Activated CD4-positive, alpha-beta memory T cell treated with anti-CD3 and anti-CD28 coated beads for 36 hours (primary cell): ENCODE data around the gene HLA-E. TPM values are rescaled to one million over a fixed set of nuclear protein-coding genes. Genes with fewer than 3 reads are reported as not detected.

Source experiments
- CTCF ChIA-PET: fragments of 350-600 bp; sonication (Branson Sonifier 250); formaldehyde crosslinking; loops from one replicate; lab custom pipeline; 2021; ENCODE audit warnings: antibody characterized with exemption, inconsistent platforms; lab: Charles Lee
- POLR2A ChIA-PET: fragments of 350-600 bp; sonication (Branson Sonifier 250); formaldehyde crosslinking; loops from one replicate; lab custom pipeline; 2021; ENCODE audit warnings: antibody characterized with exemption; lab: Charles Lee
- DNase-seq: peaks from one replicate; pipeline ENCODE4 v3.0.0-alpha.2; 2020
- H3K27ac Mint-ChIP-seq: one replicate; pipeline ENCODE4 v1.8.0; 2021; ENCODE audit warnings: mixed read lengths
- H3K27me3 Mint-ChIP-seq: one replicate; pipeline ENCODE4 v1.8.0; 2021; ENCODE audit warnings: mixed read lengths
- H3K36me3 Mint-ChIP-seq: one replicate; pipeline ENCODE4 v1.8.0; 2021; ENCODE audit warnings: mixed read lengths
- H3K4me1 Mint-ChIP-seq: one replicate; pipeline ENCODE4 v1.8.0; 2021; ENCODE audit warnings: low read depth, mixed read lengths
- H3K4me3 Mint-ChIP-seq: one replicate; pipeline ENCODE4 v1.8.0; 2021; ENCODE audit warnings: mild to moderate bottlenecking, mixed read lengths
- H3K9me3 Mint-ChIP-seq: one replicate; pipeline ENCODE4 v1.8.0; 2021; ENCODE audit warnings: mixed read lengths
- intact Hi-C: fragments of 100-400 bp; cut with micrococcal nuclease; formaldehyde crosslinking; loops from one replicate; pipeline ENCODE4 v1.15.1; 2023
- total RNA-seq, 2 experiments: library from RNA; stranded (reverse); gene quantifications; one replicate each; pipeline ENCODE4 v1.2.3, GENCODE V29; 2021

The HLA-E gene
- total RNA-seq, 2 experiments from 2014 or later = 481 to 485 TPM

- H3K4me1 Mint-ChIP-seq = peaks cover 33% of the 10 kb centered on the region
- no peaks in the 10 kb centered on the region for H3K27me3 Mint-ChIP-seq
- DNase-seq = no peak
- H3K9me3 Mint-ChIP-seq = no peaks in the 10 kb centered on the region
- intact Hi-C loops = loop anchor here (5.0 to 10.0 kb wide), 2 partner anchors 74 to 542 kb away; partner anchors contain the start of genes MRPS18B and PPP1R10
- ChIA-PET CTCF (interaction anchor here (1.0 to 15.9 kb wide), 15 partner anchors 11 to 91 kb away, joined by 3 to 446 read pairs (median 22); partner anchors contain the start of genes ABCF1, GNL1 and PRR3), POLR2A (interaction anchor here (1.4 to 2.7 kb wide), 2 partner anchors 15 to 50 kb away, joined by 4 to 18 read pairs; no protein-coding TSS in a partner anchor)
- H3K36me3 Mint-ChIP-seq = no peaks in the 10 kb centered on the region
- no peak overlapping the region for H3K4me3 Mint-ChIP-seq
- peak overlapping the region; percentile 50 for H3K27ac Mint-ChIP-seq
These were observed 53.6 kb downstream of the HLA-E start for GRCh38 chr6:30542915-30543314.

Other genes with a start within 250 kb of the HLA-E start
- 10 to 100 TPM; 13.7 to 15.6 TPM for gene TRIM39, start 162.6 kb upstream of the HLA-E start, total RNA-seq
- gene RPP21, start 144.4 kb upstream of the HLA-E start, total RNA-seq = 10 to 100 TPM; 34.6 to 38.3 TPM
- 10 to 100 TPM; 94.0 to 95.8 TPM for gene GNL1, start 67.0 kb downstream of the HLA-E start, total RNA-seq
- gene PRR3, start 67.8 kb downstream of the HLA-E start, total RNA-seq = 10 to 100 TPM; 22.4 to 22.6 TPM
- gene ABCF1, start 81.9 kb downstream of the HLA-E start, total RNA-seq = 10 to 100 TPM; 87.0 to 87.1 TPM
- gene PPP1R10, start 127.7 kb downstream of the HLA-E start, total RNA-seq = 10 to 100 TPM; 64.5 to 67.4 TPM
- 10 to 100 TPM; 90.9 to 95.3 TPM for gene MRPS18B, start 128.3 kb downstream of the HLA-E start, total RNA-seq
- gene ATAT1, start 137.4 kb downstream of the HLA-E start, total RNA-seq = 1 to 10 TPM; 7.6 to 8.7 TPM
- gene C6orf136, start 157.6 kb downstream of the HLA-E start, total RNA-seq = 10 to 100 TPM; 32.7 to 37.5 TPM
- gene DHX16, start 183.5 kb downstream of the HLA-E start, total RNA-seq = 10 to 100 TPM; 33.1 to 35.3 TPM
- gene PPP1R18, start 197.1 kb downstream of the HLA-E start, total RNA-seq = 100 to 1,000 TPM; 172 to 183 TPM
- gene NRM, start 201.5 kb downstream of the HLA-E start, total RNA-seq = 10 to 100 TPM; 31.6 to 32.7 TPM
- 10 to 100 TPM; 79.5 to 88.7 TPM for gene MDC1, start 227.8 kb downstream of the HLA-E start, total RNA-seq
- gene TUBB, start 230.8 kb downstream of the HLA-E start, total RNA-seq = 1,000 to 10,000 TPM; 1,695 to 1,719 TPM